DMS153 (cell line): ENCODE measurements around the gene PTPRG.

Source experiments
- DNase-seq: peaks from one replicate; lab custom pipeline; 2025; lab: John Stamatoyannopoulos, UW

The PTPRG gene

DNA sequence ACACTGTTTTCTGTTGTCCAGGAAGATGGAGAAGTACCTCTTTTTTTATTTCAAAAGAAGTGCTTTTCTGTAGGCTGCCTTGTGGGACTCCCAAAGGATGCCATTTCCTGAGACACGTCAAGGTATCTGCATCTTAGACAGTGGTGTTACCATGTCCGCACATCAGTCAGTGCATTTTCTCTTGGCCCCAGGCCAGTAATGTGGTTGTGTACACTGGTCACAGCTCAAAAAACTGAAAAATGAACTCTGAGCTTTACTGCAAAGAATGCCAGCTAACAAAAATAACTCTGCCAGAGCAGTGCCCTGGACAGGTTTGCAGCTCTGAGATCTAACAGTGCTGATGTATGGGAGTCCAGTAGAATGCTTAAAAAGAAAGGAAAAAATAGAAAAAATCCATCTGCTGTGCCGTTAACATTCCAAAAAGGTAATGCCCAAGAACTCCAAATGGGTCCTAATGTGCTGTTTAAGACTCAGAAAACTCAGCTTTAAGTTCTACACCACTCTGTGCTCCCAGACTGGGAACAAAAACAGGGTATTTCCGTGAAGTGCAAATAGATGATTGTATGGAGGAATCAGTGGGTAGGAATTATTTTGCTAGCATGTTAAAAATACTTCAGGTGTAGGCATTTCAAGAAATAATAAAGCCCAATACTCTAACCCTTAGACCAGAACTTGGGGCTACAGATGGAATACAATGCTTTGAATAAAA lies 496.1 kb downstream of the PTPRG start:
- DNase-seq: no peak

DNA sequence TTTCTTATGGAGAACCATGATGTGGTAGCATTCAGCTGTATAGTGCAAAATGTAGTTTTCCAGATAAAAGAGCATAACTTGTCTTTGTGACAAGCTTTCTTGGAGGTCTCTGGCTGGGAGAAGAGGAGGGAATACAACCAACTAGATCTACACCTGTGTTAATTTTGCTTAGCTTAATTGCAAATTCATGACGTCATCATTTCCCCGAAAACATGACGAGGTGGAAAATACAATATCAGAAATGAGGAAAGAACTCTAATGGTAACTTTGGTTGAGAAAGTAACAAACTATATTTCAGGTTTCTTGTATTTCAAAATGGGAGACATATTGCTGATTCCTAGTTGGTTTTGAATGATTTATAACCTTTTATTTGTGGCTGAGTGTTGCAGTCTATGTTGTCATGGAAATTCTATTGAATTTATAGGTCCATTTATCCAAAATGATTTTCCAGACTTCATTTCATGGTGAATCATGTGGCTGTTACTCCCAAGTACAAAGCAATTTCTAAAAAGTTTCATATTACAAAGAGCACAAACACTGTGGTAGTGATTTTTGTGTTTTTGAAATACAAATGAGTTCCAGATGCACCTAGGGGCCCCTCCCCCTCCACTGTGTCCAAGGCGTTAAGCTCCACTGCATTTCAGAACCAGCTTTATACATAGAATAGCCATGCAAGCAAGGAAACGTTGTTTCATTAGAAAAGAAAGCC lies 504.8 kb downstream of the PTPRG start:
- DNase-seq: no peak

DNA sequence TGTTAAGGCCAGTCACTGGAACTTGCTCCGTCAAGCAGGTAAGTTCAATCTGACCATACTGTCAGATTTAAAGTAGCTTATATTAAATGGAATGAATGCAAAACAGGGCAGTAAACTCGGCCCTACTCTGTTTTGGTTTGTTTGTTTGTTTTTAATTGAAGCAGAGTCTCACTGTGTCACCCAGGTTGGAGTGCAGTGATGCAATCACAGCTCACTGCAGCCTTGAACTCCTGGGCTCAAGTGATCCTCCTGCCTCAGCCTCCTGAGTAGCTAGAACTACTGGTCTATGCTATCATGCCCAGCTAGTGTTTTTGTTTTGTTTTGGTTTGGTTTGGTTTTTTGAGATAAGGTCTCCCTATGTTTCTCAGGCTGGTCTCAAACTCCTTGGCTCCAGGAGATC lies 507.0 kb downstream of the PTPRG start:
- DNase-seq: no peak

DNA sequence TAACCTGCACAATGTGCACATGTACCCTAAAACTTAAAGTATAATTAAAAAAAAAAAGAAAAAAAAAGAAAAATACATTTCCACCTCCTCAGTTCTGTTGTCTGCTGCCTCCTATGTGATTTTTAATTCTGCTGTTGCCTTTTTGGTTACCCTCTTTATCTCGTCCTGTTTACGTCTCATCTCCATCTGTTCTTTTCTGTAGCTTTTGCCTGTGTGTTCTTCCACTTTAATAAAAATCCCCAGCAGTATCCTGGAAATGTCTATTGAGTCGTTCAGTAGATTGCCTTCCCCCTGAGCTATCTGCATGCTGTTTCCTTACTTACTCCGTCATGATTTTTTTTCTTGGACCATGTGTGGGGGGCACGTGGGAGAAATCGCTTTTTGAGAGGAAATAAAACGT lies 509.5 kb downstream of the PTPRG start:
- DNase-seq: no peak

DNA sequence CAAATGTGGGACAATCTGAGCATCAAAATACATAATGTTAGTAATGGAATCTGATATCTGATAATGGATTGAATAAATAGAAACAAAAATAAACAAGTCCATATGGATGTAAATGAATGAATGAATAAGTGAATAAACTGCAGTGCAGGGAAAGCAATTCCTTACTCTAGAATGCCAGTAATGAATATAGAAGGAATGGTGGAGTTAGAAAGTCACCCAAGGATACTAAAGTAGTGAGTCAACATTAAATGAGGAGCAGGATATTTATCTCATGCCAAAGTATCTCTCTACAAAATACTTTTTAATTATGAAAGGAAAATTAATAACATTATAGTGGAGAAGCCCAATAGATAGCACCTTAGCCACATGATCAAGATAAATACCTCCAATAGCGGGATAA lies 511.7 kb downstream of the PTPRG start:
- DNase-seq: no peak

DNA sequence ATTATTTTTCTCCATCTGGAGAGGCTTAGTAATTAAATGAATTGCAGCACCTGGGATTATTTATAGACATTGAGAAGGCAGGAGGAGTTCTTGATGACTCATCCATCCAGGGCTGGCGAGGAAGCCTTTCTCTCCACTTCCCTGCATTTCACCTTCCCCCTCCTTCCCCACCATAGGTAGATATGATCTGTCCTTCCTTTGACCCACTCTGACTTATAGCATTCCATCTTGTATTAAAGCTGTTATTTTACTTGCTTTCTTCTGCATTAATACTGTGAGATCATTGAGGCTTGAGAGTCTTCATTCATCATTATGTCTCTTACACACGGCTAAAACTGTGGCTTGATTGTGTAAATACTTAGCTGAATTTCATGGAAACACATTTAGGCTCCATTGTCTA lies 523.2 kb downstream of the PTPRG start:
- peak; percentile 0 for DNase-seq

DNA sequence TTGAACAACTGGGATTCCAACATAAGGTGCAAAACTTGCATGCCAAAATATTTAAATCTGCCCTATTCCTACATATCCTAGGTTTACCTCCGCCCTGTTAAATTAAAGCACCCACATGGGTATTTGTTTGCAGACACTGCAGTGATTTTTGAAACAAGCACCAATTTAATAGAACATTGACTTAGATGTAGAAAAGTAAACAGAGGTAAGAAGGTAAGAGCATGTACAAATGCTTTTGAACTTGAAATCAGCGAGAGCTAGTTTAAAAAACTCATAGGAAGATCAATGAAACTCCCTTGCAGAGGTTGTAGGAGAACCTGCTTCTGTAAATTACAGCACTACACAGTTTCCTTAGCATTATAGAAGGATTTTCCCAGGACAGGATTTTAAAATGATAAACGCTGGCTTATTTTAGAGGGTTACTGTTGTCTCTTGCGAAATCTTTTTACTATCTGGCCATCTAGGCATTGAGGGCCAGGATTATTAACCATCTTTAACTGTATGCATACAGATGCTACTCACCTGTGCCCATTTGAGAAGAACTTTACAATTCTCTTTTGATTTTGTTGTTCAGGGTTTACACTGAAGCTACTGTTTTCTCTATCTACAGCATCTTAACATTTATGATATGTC lies 527.2 kb downstream of the PTPRG start:
- no peak for DNase-seq

DNA sequence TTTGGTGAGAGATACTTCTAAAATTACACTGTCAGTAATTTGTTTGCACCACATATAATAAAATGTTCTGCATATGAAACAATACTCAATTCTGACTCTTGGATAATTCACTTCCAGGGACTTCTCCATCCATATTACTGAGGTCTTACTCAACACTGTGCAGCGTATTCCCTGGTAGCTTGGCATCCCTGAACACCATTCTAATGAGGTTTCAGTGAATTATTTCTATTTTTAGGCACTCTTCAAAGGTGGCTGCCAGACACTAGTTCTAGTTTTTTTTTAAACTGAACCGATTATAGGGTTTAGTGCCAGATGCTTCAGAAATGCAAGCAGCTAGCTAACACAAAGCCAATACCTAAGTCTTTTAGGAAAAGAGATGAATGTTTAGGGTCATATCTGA lies 528.7 kb downstream of the PTPRG start:
- DNase-seq: no peak

DNA sequence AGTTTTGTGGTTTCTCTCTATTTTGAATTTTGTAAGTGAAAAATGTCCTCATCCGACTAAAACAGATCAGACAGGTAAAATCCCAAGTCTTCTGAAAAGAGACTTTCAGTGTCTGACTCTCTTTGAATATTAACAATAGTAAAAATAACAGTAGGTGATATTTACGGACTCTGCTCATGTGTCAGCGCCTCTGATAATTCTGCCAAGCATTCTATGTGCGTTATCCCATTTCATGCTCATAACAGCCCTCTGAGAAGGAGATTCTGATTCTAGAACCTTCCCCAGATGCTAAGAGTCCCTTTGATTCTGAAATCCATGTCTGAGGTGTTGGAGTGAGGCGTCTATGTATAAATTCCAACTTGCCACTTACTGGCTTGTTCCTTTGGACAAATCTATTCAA lies 529.1 kb downstream of the PTPRG start:
- DNase-seq: no peak

DNA sequence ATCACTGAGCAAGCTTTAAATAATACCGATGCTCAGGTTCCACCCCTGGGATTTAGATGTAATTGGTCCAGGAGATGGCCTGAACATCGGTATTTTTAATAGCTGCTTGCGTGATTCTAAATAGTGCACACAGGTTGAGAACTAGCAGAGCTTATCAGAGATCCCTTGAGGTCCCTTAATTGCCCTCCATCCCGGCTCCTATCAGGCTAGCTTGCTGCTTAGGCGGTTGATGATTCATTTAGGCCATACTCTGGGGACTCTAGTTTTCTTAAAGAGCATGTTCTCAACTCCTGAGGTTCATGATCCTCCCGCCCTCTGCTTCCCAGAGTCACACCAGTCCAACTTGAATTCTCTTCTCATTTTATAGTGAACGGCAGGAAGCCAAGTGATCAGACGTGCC lies 531.7 kb downstream of the PTPRG start:
- no peak for DNase-seq

DNA sequence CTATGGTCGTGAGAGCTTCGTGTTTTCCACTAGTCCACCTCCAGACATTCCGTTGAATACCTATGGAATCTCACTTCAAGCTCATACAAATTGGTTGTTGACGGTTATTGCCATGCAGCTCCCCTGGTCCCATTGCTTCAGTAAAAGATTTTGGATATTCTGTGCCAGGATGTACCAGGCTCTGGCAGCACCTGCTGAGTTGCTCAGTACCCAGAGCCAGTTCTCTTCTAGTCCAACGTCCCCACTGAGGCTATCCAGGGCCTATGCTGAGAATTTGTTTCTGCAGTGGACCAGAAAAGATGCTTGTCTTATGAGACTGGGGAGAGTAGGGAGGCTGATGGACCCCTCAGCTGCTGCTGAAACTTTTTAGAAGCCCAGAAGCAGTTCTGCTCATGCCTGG lies 533.1 kb downstream of the PTPRG start:
- no peak for DNase-seq

DNA sequence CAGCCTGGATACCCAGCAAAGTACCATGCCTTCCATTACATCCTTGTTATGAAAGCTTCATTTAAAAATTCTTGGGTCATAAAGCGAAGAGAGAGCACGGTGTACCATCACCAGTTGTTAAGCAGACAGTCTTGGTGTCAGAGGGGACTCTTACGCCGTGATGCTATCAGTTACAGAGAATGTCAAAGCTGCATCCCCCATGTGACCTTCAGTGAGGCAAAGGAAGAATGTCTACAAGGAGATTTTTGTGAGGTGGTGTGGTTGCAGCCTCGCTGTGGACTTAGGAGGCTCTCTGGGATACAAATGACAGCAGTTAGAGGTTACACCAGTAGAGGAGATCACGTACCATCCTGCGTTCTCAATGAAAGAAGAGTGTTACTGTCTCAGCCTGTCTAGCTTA lies 533.7 kb downstream of the PTPRG start:
- no peak for DNase-seq

DNA sequence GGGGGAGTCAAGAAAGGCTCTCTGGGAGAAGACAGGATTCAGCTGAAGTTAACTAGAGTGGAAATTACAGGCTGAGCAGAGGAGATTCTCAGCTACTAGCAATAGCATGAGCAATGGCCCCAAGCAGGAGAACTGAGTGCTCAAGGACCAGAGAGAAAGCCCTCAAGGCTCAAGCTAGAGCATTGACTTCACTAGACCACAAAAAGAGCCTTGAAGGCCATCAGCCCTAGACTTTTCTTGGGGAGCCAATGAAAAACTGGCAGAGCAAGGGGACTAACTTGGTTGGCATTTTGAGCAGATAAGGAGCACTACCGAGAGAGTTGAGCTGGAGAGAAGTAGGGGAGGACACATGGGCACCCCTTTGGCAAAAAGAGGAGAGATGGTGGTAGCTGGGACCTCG lies 534.4 kb downstream of the PTPRG start:
- DNase-seq: no peak

DNA sequence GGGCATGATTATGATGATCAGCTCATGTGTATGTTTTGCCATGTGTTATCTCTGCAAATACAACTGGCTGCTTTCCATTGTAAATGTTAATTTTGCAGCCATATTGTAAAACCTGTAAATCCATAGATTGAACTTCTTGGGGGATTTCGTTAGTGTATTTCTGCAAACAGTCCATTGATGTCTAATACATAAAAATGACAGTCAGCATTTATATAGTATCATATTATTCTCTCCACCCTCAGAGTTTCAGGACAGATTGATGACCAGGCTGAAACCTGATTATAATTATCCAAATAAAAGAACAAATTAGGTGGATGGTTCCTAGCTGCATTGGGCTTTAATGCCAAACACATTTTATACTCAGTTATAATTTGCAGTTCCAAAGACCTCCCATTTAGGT lies 535.1 kb downstream of the PTPRG start:
- DNase-seq: no peak

DNA sequence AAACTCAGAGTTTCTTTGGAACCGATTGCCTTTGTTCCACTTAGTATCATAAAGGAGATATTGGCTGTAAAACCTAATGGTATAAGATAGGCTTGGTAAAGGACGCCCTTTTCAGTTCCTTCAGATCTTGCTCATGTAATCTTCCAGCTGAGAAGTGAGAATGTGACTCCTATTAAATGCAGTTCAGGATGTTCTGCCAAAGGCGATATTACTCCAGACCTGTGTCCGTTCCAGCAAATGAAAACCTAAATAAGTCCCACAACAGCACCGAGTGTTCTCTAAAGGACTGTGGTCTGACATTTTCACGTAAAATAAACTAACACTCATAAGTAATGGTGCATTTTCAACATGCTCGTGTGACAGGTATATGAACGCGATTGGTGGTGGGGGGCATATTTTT lies 535.8 kb downstream of the PTPRG start:
- DNase-seq: no peak

DNA sequence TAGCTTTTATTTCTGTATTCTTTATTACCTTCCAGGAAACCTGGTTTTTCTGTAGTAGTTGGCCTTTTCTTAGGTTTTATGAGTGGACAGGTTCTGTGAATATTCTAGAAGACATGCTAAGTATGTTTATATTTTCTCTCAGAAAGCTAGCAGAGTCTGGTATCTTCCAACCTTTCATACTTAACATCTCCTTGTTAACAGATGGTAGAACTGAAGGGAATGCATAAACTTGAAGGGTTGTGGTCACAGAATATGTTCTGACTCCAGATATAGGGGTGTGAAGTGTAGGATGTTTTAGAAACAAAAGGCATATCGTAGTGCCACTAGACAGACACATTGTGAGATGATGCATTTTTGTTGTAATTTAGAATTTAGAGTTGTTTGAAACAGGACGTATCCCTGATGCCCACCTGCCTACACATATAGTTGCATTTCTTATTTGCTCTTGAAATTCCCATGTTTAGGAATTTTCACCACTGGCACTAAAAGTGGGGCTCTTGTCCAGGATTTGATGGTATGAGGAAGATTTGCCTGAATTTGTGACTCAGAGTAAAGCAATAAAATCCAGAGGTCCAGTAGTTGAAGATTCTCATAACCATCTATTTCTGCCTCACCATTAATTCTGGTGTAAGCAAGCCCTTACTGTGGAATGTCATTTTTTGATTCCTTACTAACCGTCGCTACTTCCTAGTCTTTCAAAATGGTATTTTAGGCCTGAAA lies 537.4 kb downstream of the PTPRG start:
- no peak for DNase-seq

DNA sequence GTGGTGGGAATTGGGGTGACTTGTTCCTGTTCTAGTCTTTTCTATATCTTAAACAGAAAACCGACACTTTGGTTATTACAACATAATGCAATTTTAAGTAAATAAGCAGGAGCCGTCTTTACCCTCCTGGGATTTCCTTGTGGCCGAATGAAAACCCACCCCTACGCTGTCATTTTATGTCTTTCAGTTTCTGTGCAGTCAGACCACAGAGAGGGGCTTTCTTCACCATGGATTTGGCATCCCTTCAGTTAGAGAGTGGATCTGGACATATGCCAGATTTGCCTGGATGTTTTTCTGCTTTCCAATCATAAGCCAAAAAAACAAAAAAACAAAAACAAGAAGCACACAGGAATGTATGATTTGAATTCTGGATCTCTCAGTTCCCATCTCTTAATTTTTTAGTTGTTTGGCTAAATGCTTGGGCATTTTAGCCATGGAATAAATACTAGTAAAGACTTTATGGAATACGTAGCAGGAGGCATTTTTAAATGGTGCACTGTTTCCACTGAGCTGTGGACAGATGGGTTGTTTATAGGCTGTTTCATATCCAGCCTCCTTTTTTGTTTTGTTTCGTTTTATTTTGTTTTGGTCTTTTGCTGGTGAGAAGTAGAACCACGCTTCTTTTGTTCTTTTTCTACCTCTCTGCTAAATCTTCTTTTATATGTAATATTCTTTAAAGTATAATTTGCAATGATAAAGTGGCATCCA lies 539.1 kb downstream of the PTPRG start:
- DNase-seq: no peak

DNA sequence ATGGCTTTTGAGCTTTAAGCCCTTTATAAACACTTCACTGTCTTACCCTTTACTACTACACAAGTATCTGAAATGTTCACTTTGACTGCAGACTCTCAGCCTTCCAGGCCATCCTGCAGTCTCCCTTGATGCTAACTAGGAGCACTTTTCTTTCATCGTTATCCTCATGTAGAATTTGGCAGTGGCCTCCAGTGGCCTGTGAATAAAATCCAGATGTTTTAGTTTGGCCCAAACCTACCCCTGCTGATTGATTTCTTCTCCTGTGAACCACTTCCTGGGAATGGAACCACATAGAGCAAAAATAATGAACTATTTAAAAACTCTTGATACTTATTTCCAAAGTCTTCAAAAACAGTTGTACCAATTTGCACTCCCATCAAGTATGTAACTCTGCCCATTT lies 540.1 kb downstream of the PTPRG start:
- DNase-seq: no peak

DNA sequence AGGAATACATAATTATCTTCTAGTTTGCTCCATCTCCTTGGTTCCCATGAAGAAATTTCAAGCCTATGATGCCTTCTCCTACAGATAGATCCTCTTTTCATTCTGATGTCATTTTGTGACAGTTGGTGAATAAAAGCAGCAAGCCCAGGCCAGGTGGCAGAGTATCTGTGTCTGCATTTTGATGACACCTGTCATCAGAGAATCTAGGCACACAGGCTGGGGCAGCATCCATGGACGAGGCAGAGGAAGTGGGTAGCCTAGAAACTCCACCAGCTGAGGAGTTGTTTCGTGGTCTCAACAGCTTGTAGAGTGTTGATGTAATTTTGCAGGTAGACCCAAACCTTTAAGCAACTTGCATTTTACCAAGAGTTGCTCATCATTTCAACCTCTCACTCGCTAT lies 542.2 kb downstream of the PTPRG start:
- no peak for DNase-seq

DNA sequence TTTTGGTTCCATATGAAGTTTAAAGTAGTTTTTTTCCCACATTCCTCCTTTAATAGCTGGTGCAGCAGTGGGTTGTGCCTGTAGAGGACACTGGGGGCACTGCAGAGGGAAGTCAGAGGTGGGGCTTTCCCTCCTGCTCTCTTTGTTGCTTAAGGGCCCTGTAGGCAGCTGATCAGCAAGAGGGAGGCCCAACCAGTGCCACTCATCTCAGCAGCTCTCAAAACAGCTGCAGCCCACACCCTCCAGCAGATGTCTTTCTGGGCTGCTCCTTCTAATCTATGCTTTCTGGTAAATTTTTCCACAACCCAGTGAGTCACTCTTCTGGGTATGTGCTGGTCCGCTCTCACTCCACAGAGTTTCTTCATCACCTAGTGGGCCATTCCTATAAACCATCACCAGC lies 548.2 kb downstream of the PTPRG start:
- no peak for DNase-seq

DNA sequence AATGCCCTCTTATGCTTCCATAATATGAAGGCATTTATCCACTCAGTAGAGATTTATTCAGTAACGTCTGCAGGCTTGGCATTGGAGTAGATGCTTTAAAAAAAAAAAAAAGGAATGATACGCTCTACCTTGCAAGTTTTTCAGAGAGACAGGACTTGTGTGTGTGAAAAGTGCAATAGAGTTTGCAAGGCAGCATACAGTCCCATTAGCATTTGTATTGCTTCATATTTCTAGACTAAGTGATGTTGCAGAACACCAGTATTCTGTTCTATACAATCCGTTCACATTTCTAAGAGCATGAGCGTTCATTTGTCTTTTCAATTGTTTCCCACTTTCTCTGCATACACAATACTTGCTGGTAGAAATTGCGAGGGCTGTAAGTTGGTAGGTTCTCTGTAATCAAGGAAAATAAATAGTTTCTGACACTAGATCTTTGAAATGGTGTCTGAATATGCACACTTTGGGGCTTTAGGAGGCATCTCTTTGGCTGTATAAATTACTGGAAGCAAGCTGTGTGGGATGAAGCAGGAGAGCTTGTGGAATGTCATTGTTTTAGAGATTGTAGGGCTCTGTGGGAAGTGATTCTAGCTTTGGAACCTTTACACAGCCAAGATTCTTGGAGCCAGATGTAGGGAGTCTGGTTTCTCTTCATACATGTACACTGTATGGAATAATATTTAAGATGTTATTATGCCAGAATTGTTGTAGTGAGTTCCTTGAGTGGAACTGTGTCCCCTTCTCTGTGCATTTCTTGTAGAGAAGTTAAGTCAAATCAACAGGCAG lies 549.3 kb downstream of the PTPRG start:
- DNase-seq: no peak
